ENCODE data around the gene MTMR12.

- TF ChIP-seq CTCF (IDR thresholded peaks at IDR 0.05; ENCODE audit: low read depth, low read length) (no peak), EZH2phosphoT487 (IDR thresholded peaks at IDR 0.05; ENCODE audit: low read depth) (no peak)
Measured at GRCh38 chr5:32362527-32362926, 49.8 kb upstream of the MTMR12 start.

All from OCI-LY3 (cell line).